HPDE6-E6E7 (cell line): ENCODE data around the gene ASL.
A peak's percentile ranks its signal among the peaks of the same experiment; 100 is the strongest.
"Not testable (repeated sequence)": the region's sequence is repeated elsewhere in the genome, so short reads cannot be mapped to it uniquely, and the experiment has no call there.

Experiments
- DNase-seq: peaks from one replicate; pipeline ENCODE4 v3.0.0; 2011; ENCODE audit warnings: missing footprints; ENCODE audit errors: extremely low spot score

Gene ASL

DNA sequence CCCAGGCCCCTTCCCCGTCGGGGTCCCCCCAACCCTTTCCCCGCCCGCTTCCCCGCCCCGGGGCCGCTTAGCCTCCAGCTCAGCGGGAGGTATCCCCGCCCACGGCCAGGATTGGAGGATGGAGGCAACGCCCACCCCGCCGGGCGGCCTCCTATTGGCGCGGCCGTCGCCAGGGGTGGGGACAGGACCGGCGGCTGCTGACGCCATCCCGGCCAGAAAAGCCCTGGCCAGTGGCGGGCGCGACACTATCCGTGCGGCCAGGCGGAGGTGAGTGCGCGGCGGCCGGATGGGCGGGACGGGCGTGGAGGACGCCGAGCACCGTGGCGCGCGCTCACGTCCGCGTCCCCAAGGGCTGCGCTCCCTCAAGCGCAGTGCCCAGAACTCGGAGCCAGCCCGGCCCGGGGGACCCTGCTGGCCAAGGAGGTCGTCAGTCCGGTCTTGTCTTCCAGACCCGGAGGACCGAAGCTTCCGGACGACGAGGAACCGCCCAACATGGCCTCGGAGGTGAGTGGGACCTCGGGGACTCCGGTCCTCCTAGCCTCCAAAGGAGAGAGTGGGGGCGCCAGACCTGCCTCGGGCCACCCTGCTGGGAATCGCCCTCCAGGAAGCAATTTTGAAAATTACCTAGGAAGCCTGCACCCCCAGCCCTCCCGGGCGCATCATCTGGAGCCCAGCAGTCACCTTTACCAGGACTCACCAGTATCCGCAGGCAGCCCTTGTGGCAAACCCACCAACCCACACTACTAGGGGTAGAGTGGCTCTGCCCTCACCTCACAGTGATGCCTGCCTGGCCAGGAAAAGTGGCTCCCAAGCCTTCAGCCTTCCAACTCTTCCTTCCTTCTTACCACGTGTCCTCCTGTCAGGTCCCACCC is at the start of gene ASL:
Gene ASL (plus strand): TSS at position 230 of the 872 bp plus-strand sequence. CDS start 263 bp downstream, at position 493.
- DNase-seq = peak; percentile 99

DNA sequence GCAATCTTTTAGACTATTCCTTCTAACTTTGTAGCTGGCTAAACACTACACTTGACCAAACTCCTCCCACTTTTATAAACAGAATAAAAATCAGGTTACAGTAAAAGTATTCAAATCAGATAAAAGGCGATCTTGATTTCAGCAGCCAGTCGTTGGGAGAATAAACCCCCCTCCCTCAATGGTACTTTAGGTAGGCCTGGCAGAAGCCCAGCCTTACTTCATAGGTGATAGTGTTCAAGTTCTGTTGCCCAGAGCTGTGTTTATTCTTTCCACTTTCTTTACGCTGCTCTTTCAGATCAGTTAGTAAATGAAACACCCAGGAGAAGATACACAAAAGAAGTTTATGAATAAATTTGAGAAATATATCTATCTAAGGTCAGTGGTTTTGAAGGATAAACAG is 47.3 kb upstream of the ASL start:
- not testable (repeated sequence) for DNase-seq

DNA sequence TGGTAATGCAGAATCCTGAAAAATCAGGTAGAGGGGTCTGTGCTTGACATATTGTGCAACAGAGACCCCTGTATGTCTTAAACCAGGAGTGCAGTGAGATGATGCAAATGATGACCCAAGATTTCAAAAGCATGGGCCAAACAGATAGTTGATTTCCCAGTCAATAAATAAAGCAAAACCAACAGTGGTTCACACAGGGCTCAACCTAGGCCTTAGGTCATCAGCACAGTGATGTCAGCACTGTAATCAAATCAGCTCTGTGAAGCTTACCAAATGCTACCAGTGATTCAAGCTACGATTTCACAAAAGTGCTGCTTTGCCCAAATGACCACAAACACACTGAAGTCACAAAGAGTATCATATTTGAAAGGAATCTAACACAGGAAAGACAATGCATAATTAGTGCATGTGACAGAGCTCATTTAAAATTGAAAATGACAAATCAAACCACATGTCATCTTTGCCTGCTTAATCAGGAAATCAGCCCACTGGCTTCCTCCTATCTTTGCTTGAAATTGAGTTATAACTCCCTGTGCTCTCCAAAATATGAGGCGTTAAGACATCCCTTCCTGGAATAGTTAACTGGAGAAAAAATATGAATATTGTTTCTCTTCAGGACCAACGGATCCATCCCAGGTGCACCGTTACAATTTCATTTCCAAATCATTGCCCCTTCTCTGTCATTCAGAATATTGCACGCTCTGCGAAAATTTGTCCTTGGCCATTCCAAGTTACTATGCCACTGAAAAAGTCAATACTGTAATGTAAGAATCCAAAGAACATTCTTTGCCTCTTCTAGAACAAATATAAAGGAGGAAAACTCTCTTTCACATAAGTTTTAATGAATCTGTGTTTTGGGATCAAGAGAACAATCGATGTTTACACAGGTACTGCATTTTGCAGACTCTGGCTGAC is 41.9 kb upstream of the ASL start:
- DNase-seq = no peak

DNA sequence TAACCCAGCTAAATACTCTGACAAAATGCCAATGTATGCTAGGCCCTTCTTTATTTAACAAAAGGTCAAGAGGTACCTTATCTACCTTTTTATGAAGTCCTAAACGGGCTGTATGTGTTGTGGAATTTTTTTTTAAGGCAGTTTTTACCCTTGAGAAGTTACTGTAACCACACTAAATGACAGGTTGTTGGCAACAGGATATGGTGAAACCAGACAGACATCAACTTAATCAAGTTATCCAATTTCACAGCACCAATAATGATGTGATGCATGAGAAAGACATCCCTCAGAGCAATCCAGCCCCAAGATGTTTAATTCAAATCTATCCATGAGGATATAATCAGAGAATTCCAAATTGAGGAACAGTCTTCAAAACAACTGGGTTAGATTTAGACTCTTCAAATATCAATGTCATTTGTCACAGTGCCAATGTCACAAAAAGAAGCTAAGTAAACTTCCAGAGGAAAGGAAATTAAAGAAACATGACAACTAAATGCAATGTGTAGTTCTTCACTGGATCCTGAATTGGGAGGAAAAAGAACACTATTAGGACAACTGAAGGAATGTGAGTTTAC is 41.1 kb upstream of the ASL start:
- DNase-seq = not testable (repeated sequence)

DNA sequence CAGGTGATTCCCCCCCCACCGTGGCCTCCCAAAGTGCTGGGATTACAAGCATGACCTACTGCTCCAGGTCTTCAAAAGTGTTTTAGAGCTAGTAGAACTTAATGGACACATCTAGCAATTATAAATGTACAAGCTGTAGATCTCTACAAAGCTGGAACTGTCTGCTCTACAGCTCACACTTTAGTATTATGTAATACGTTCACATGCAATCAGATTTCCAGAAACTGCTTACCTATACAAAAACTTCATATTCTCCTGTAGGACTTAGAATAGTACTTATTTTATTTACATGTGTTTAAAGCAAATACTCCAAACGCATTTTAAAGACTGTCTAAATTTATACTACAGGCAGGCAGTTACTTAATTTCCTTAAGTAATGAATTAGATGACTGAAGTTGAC is 39.2 kb upstream of the ASL start:
- no peak for DNase-seq

DNA sequence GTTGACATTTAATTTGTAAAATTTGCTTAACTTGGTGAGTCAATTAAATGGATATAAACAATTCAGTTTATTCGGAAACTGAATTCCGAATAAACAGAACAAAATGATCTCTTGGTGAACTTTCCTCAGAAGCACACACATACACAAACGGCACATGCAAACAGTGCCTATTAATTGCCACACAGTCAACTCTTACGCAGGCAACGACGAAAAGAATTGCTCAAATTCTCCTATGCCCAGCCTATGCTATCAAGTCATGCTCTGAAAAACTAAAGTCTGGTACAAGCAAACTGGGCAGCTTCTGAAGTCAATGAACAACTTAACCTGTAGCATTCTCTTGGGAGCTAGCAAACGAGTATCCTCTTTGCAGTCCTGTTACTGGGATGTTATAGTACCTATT is 38.8 kb upstream of the ASL start:
- no peak for DNase-seq

DNA sequence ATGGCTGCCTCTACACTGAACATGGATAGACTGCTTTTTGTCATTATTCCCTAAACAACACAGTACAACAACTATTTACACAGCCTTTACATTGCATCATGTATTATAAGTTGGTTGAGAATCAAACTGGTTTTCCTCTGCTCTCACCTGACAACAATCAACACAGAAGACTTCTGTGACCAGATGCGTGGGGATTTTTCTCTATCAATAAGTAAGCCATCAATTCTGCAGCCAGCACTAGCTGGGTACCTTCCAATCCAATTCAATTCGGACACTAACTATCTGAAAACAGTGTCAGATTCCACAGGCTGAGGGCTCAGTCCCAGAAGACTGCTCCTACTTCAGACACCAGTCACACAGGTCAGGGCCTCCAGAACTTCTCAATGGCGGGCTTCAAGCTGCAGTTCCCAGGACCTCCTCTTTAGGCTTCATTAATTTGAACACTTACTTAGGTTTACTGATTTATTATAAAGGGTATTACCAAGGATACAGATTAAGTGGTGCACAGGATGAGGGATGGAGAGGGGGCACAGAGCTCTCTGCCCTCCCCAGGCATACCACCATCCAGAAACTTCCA is 36.4 kb upstream of the ASL start:
- DNase-seq = no peak

DNA sequence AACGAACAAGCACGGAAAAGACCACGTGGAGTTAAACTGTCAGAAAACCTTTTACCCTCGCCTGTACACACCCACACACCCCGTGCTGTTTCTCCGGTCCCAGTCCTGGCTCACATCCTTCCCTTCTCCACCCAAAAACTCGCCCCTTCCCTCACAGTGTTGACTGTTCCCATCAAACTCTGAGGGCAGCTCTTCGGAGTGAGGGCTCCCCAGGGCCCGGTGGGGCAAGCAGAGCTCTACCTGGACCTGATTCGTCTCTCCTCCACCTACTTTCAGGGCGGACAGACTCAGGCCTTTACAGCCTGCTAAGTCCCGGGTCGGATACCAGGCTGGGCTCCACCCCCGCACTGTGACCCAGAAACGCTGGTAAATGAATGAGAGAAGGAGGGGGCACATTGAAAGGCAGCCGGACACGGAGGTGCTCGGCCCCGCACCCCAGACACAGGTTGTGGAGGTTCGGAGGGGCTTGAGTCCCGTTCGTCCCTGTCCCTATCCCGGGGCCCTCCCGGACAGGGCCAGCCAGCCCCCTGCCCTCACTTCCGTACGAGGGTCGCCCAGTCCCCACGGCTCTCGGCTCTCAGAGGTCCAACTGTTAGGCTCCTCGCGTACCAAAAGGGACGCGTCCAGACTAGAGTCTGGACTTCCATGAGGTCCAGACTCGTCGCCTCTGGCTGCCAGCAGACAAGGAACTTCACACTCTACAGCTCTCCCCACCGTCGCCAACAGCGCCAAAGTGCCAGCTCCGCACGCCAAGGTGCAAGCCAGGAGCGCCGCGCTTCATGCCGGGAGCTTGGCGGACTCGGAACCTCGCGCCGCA is 31.7 kb upstream of the ASL start:
- DNase-seq = no peak

DNA sequence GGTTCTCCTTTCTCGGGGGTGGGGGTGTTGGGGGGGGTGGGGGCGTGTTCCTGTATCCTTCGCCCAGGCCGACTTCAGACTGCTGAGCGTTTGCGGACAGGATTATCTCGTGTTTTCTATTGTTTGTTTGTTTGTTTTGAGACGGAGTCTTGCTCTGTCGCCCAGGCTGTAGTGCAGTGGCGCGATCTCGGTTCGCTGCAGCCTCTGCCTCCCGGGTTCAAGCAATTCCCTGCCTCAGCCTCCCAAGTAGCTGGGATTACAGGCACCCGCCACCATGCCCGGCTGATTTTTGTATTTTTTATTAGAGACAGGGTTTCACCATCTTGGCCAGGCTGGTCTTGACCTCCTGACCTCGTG is 31.1 kb upstream of the ASL start:
- not testable (repeated sequence) for DNase-seq

DNA sequence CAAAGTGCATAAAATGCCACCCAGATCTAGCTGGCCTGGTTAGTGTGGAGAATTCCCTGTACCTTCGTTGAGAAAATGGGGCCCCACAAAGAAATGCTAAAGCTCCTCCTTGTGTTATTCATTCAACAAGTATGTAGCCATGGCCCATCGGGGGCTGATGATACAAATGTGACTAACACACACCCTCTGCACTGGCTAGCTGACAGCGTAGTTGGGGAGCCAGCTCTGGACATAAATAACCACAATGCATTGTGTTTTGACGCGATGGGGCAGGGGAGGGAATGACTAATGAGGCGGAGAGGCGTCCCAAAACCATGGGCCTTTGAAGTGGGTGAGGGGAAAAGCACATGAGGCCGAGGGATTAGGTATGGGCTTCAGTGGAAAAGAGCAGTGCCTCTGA is 28.2 kb upstream of the ASL start:
- DNase-seq = no peak

DNA sequence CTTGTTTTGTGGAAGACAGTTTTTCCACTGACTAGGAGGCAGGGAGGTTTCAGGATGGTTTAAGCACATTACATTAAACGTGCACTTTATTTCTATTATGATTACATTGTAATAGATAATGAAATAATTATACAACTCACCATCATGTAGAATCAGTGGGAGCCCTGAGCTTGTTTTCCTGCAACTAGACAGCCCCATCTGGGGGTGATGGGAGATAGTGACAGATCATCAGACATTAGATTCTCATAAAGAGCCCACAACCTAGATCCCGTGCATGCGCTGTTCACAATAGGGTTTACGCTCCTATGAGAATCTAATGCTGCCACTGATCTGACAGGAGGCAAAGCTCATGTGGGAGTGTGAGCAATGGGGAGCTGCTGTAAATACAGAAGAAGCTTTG is 25.7 kb upstream of the ASL start:
- not testable (repeated sequence) for DNase-seq

DNA sequence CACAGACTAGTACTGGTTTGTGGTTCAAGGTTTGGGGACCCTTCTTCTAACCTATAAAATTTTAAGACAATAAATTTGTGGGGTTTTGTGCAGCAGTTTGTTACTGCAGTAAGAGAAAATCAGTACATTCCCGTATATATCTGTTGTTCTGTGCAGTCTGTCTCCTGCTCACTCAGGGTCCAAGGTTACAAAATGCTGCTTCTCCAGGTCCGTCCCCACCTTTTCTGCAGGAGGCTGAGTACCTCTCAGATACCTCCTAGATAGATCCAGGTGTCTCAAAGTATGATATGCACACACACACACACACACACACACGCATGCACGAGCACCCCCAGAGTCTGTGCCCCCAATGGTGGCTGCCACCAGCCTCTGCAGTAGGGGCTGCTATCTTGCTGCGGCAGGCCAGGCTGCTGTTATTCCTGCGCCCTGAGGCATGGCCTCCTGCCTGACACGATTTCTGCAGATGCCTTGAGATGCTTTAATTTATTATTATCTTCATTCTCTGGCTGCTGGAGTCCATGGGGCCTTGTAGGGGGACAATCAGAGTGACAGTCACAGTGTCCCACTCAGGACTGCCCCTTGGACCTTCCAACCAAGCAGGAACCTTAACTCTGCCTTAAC is 25.2 kb upstream of the ASL start:
- DNase-seq = no peak

DNA sequence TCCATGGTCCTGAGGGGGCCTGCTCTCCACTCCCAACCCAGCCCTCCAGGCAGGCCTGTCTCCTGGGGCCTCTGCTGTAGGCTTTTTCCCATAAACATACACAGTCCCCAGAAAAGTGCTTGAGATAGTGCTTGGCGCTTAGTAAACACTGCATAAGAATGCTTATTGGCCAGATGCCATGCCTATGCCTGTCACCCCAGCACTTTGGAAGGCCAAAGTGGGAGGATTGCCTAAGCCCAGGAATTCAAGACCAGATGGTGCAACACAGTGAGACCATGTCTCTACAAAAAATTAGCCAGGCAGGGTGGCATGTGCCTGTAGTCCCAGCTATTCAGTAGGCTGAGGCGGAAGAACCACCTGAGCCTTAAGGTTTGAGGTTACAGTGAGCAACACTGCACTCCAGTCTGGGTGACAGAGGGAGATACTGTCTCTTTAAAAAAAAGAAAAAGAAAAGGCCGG is 24.6 kb upstream of the ASL start:
- DNase-seq = no peak

DNA sequence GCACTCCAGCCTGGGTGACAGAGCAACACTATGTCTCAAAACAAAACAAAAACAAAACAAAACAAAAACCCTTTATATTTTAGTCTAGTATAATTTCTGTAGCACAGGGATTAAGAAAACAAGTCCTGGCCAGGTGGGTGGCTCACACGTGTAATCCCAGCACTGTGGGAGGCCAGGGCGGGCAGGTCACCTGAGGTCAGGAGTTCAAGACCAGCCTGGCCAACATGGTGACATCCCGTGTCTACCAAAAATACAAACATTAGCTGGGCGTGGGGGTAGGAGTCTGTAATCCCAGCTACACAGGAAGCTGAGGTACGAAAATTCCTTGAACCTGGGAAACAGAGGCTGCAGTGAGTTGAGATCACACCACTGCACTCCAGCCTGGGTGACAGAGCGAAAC is 23.2 kb upstream of the ASL start:
- no peak for DNase-seq

DNA sequence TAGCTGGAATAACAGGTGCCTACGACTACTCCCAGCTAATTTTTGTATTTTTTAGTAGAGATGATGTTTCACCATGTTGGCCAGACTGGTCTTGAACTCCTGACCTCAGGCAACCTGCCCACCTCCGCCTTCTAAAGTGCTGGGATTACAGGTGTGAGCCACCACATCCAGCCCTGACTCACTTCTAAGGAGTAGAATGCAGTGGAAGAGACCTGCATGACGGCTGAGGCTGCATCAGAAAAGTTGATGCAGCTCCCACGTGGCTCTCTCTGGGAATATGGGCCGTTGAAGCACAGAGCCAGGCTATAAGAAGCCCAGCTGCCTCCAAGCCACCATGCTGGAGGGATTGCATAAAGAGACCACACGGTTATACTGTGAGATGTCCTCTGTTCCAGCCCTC is 21.6 kb upstream of the ASL start:
- DNase-seq = no peak

DNA sequence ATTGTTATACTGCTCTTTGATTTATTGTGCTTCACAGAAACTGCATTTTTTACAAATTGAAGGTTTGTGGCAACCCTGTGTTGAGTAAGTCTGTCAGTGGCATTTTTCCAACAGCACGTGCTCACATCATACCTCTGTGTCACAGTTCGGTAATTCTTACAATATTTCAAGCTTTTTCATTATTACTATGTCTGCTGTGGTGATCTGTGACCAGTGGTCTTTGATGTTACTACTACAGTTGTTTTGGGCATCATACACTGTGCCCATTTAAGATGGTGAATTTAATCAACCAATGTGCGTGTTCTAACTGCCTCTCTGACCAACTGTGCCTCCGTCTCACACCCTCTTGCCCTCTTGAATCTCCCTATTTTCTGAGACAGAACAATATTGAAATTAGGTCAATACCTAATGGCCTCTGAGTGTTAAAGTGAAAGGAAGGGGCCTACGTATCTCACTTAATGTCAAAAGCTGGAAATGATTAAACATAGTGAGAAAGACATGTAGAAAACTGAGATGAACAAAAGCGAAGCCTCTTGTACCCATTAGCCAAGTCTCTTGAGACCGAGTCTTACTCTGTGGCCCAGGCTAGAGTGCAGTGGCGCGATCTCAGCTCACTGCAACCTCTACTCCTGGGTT is 20.2 kb upstream of the ASL start:
- DNase-seq = no peak

DNA sequence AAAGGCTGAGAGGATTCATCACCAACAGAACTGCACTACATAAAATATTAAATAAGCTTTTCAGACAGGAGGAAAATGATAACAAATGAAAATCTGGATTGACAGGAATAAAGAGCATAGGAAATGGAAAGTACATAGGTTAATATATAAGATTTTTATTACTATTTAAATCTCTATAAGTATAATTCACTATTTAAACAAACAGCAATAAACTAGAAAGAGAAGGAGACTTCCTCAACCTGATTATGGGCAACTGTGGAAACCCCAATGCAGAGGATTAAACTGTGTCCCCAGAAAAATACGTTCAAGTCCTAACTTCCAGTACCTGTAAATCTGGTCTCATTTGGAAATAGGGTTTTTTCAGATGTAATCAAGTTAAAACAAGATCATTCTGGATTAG is 14.8 kb upstream of the ASL start:
- DNase-seq = no peak

DNA sequence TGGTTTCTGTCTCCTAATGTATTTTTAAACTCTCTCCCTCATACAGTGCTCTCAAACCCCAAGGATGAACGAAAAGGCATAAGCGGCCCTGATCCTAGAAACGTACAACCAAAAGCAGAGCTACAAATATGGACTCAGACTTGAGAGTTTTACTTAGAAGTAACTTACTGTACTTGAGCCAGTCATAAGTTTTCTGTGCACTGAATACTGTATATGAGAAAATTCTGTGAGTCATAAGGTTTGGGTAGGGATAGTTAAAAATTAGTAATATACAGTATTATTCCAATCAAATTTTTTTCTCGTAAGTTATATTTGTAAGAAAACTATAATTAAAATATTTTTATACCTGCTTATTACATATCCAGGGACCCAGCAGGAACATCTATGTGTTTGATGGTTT is 5.9 kb upstream of the ASL start:
- DNase-seq = no peak

DNA sequence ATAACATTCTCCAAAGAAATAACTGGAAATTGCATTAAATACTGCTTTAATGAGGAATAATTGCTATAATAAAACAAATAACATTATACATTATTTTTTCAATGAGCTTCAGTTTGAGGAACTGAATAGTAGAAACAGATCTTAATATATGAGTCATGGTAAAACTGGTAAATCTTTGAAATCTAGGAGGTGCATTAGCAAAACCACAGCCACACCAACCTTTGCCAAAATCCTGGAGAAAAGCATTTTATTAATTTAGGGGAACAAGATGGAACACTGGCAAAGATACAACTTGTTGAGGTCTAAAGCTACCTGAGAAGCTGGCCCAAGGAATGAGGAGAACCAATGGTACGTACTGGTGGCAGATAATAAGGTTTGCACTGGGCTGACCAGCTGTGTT is 5.4 kb upstream of the ASL start:
- DNase-seq = no peak

DNA sequence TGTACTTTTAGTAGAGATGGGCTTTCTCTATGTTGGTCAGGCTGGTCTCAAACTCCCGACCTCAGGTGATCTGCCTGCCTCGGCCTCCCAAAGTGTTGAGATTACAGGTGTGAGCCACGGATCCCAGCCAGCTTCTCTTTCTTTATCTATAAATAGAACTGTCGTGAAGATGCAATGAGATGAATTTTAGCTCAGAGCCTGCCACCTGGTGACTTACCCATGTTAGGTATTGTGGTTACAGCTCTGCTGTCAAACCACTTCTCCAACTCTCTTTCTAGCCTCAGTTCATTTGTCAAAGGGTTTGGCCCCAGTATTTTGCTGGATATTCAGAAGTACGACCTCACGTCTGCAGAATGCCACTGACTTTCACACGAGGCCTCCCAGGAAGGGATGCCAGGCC is 3.4 kb upstream of the ASL start:
- DNase-seq = not testable (repeated sequence)
